GM23248 (cell line): ENCODE results near the gene PRSS33. TPM values are rescaled to one million over a fixed set of nuclear protein-coding genes. Genes with fewer than 3 reads are reported as not detected.

Source experiments
- DNase-seq: peaks from one replicate; pipeline ENCODE4 v3.0.0-alpha.2; 2015
- H2AFZ ChIP-seq: fragments of 200-600 bp; sonication (generic); 2 replicates; pipeline ENCODE4 v1.6.1; 2016; ENCODE audit warnings: antibody characterized with exemption
- H3F3A ChIP-seq: fragments of 200-600 bp; sonication (generic); 2 replicates; pipeline ENCODE4 v1.6.1; 2016; ENCODE audit warnings: mild to moderate bottlenecking, antibody characterized with exemption, mixed run types; ENCODE audit not compliant: insufficient read depth
- H3K27ac ChIP-seq: fragments of 200-600 bp; sonication (generic); 2 replicates; pipeline ENCODE4 v1.5.1; 2016; ENCODE audit warnings: mild to moderate bottlenecking
- H3K27me3 ChIP-seq: fragments of 200-600 bp; sonication (generic); replicated peaks from 2 replicates; pipeline ENCODE4 v1.6.1; 2016; ENCODE audit warnings: mild to moderate bottlenecking; ENCODE audit not compliant: insufficient read depth
- H3K36me3 ChIP-seq: fragments of 200-600 bp; sonication (generic); 2 replicates; pipeline ENCODE4 v1.6.1; 2016; ENCODE audit warnings: low read depth, mild to moderate bottlenecking
- H3K4me1 ChIP-seq: fragments of 200-600 bp; sonication (generic); 2 replicates; pipeline ENCODE4 v1.6.1; 2016; ENCODE audit warnings: mild to moderate bottlenecking; ENCODE audit not compliant: insufficient read depth
- H3K4me2 ChIP-seq: fragments of 200-600 bp; sonication (generic); one replicate; pipeline ENCODE4 v1.6.1; 2016; ENCODE audit warnings: mild to moderate bottlenecking; ENCODE audit not compliant: unreplicated experiment
- H3K4me3 ChIP-seq: fragments of 200-600 bp; sonication (generic); 2 replicates; pipeline ENCODE4 v1.5.1; 2016; ENCODE audit warnings: mild to moderate bottlenecking
- H3K79me2 ChIP-seq: fragments of 200-600 bp; sonication (generic); 2 replicates; pipeline ENCODE4 v1.6.1; 2016; ENCODE audit warnings: mild to moderate bottlenecking; ENCODE audit not compliant: insufficient read depth
- H3K9ac ChIP-seq: fragments of 200-600 bp; sonication (generic); 2 replicates; pipeline ENCODE4 v1.6.1; 2016; ENCODE audit warnings: mild to moderate bottlenecking
- H3K9me2 ChIP-seq: fragments of 200-600 bp; sonication (generic); 2 replicates; pipeline ENCODE4 v1.6.1; 2016; ENCODE audit warnings: mixed run types, mild to moderate bottlenecking, moderate library complexity; ENCODE audit not compliant: insufficient read depth
- H3K9me3 ChIP-seq: fragments of 200-600 bp; sonication (generic); one replicate; pipeline ENCODE4 v1.6.1; 2017; ENCODE audit warnings: low read depth
- H4K20me1 ChIP-seq: fragments of 200-600 bp; sonication (generic); 2 replicates; pipeline ENCODE4 v1.6.0; 2016; ENCODE audit not compliant: insufficient read depth
- EZH2 ChIP-seq: fragments of 200-600 bp; sonication (generic); IDR thresholded peaks from 2 replicates; pipeline ENCODE4 v1.6.1; 2018; ENCODE audit warnings: antibody characterized with exemption, mild to moderate bottlenecking; ENCODE audit not compliant: insufficient read depth, poor library complexity, severe bottlenecking
- EZH2phosphoT487 ChIP-seq: fragments of 200-600 bp; sonication (generic); IDR thresholded peaks from 2 replicates; pipeline ENCODE4 v1.6.1; 2018; ENCODE audit warnings: antibody characterized with exemption, moderate library complexity, mild to moderate bottlenecking, low read depth; ENCODE audit not compliant: insufficient read depth
- WGBS, 2 experiments: methylation state at CpG; one replicate each; pipeline ENCODE4 v1.1.6; 2015 to 2017; ENCODE audit warnings: low lambda C conversion rate in 2 of 2, low coverage in 1 of 2; ENCODE audit errors: missing lambda C conversion rate in 2 of 2; 5-methylcytosine and 5-hydroxymethylcytosine counted together
- in situ Hi-C: fragments of 300-500 bp; cut with MboI; formaldehyde crosslinking; loops from 2 replicates; pipeline ENCODE4 v1.15.0; 2020
- polyA plus RNA-seq: library from polyadenylated mRNA; unstranded; fragments of >200 nt; fragmentation: Nextera tagmentation; extraction: Ambion mirVana; gene quantifications from 2 replicates; pipeline ENCODE4 v1.2.1, GENCODE V29; 2016
- total RNA-seq: library from RNA; depleted of rRNA; stranded (reverse); fragments of >200 nt; shearing (Covaris generic); gene quantifications from 2 replicates; pipeline ENCODE4 v1.2.3, GENCODE V29; 2014

Gene PRSS33
- total and polyA plus RNA-seq, 2 experiments from 2014 or later = not detected

DNA sequence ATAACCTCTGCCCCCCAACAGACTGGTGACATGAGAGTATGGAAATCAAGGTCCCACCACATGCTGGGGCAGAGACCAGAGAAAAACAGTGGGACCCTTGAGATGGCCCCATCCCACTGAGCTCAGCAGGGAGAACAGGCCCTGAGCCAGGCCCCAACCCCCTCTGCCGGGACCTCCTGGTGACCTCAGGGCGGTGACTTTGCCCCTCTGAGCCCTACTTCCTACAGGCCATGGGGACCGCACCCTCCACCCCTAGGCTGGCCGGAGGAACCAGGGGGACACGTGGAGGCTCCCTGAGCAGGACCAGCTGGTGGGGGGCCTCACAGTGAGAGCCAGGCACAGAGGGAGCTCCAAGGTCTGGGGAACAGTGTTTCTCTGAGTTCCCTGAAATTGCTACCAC lies 48.7 kb downstream of the PRSS33 start:
- no peaks in the 10 kb centered on the region for H3K79me2 ChIP-seq
- no peaks in the 10 kb centered on the region for H3F3A ChIP-seq
- no peak overlapping the region for H3K4me3 ChIP-seq
- no peaks in the 10 kb centered on the region for H3K4me1 ChIP-seq
- TF ChIP-seq EZH2phosphoT487 (no peak), EZH2 (no peak)
- H3K9me2 ChIP-seq = no peaks in the 10 kb centered on the region
- H3K9ac ChIP-seq = no peak overlapping the region
- 48 to 76% methylated on average over 3 to 5 of the region's 5 CpGs for WGBS, 2 experiments
- no peaks in the 10 kb centered on the region for H3K9me3 ChIP-seq
- no peaks in the 10 kb centered on the region for H3K36me3 ChIP-seq
- in situ Hi-C loops = no loop called here
- no peak overlapping the region for H2AFZ ChIP-seq
- H3K4me2 ChIP-seq = no peak overlapping the region
- no peak overlapping the region for H3K27ac ChIP-seq
- no peaks in the 10 kb centered on the region for H3K27me3 ChIP-seq
- H4K20me1 ChIP-seq = no peaks in the 10 kb centered on the region
- no peak for DNase-seq

GRCh38 chr16:2737895-2738418 lies 49.4 kb downstream of the PRSS33 start:
- in situ Hi-C loops = no loop called here

GRCh38 chr16:2737238-2737605 lies 50.1 kb downstream of the PRSS33 start:
- H3K27me3 ChIP-seq = no peaks in the 10 kb centered on the region
- no peak overlapping the region for H3K9ac ChIP-seq
- in situ Hi-C loops = no loop called here
- 83 to 85% methylated on average over 5 of the region's 5 CpGs for WGBS, 2 experiments
- H3K4me1 ChIP-seq = no peaks in the 10 kb centered on the region
- no peak overlapping the region for H3K4me3 ChIP-seq
- no peaks in the 10 kb centered on the region for H3K79me2 ChIP-seq
- no peak for DNase-seq
- no peak overlapping the region for H3K4me2 ChIP-seq
- no peak overlapping the region for H2AFZ ChIP-seq
- no peaks in the 10 kb centered on the region for H4K20me1 ChIP-seq
- no peaks in the 10 kb centered on the region for H3K9me3 ChIP-seq
- H3K36me3 ChIP-seq = no peaks in the 10 kb centered on the region
- H3K27ac ChIP-seq = no peak overlapping the region
- H3K9me2 ChIP-seq = no peaks in the 10 kb centered on the region
- TF ChIP-seq EZH2phosphoT487 (no peak), EZH2 (no peak)
- H3F3A ChIP-seq = no peaks in the 10 kb centered on the region

More at GRCh38 chr16:2737895-2738418, 49.4 kb downstream of the PRSS33 start:
- Histone ChIP-seq H3K9me3 (no peaks in the 10 kb centered on the region), H3K4me3 (no peak overlapping the region), H3K27me3 (no peaks in the 10 kb centered on the region), H3K9ac (no peak overlapping the region), H3F3A (no peaks in the 10 kb centered on the region), H2AFZ (no peak overlapping the region), H4K20me1 (no peaks in the 10 kb centered on the region), H3K4me2 (no peak overlapping the region), H3K36me3 (no peaks in the 10 kb centered on the region), H3K27ac (no peak overlapping the region), H3K9me2 (no peaks in the 10 kb centered on the region), H3K79me2 (no peaks in the 10 kb centered on the region), H3K4me1 (no peaks in the 10 kb centered on the region)
- 59 to 66% methylated on average over 4 to 7 of the region's 7 CpGs for whole genome bisulfite sequencing, 2 experiments
- no peak for TF ChIP-seq EZH2phosphoT487
- no peak for TF ChIP-seq EZH2
- no peak for DNase-seq

DNA sequence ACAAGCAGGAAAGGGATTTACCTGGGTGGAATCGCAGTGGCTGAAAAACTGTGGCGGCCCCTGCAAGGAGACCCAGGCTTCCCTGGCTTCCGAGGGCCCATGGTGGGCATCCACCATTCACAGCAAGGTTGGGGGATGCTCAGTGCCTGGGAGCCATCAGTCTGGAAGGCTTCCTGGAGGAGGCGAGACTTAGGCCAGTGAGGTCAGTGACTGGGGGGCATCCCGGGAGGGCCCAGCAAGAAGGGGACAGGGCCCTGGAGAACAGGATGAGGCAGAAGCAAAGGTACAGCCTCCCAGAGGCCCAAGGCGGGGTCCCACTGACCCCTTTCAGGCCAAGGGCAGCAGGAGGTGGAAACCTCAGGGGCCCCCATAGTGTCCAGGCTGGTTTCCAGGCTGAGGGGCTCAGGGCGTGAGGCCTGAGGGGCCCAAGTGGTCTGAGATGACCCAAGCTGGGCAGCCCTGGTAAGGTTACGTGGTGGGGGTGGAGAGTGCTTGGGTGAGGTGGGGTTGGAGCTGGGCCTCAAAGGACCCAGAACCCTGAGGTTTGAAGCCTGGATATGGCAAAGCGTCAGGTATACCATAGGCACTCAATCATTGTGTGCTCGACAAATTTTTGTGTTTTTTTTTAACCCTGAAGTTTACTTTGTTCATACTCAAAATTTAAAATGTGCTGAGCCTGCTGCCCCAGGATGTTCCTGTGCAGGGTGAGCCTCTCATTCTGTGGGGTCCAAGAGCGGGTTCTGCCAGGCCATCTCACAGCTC lies 50.7 kb downstream of the PRSS33 start:
- no peaks in the 10 kb centered on the region for H3F3A ChIP-seq
- WGBS, 2 experiments = 75 to 79% methylated on average over 11 of the region's 11 CpGs
- H3K9me3 ChIP-seq = no peaks in the 10 kb centered on the region
- H3K9ac ChIP-seq = no peak overlapping the region
- H3K36me3 ChIP-seq = no peaks in the 10 kb centered on the region
- H3K4me3 ChIP-seq = no peak overlapping the region
- in situ Hi-C loops = no loop called here
- DNase-seq = no peak
- no peaks in the 10 kb centered on the region for H3K27me3 ChIP-seq
- no peaks in the 10 kb centered on the region for H3K4me1 ChIP-seq
- no peaks in the 10 kb centered on the region for H3K79me2 ChIP-seq
- TF ChIP-seq EZH2 = no peak
- no peak for TF ChIP-seq EZH2phosphoT487
- H2AFZ ChIP-seq = no peak overlapping the region
- no peak overlapping the region for H3K4me2 ChIP-seq
- no peaks in the 10 kb centered on the region for H3K9me2 ChIP-seq
- no peak overlapping the region for H3K27ac ChIP-seq
- H4K20me1 ChIP-seq = no peaks in the 10 kb centered on the region
